T follicular helper cell (primary cell): ENCODE results near the gene HOXC5.
"Not testable (repeated sequence)": the region's sequence is repeated elsewhere in the genome, so short reads cannot be mapped to it uniquely, and the experiment has no call there.

Experiments used
- DNase-seq: peaks from one replicate; pipeline ENCODE4 v3.0.0-alpha.2; 2020; ENCODE audit warnings: low read depth

The HOXC5 gene

DNA sequence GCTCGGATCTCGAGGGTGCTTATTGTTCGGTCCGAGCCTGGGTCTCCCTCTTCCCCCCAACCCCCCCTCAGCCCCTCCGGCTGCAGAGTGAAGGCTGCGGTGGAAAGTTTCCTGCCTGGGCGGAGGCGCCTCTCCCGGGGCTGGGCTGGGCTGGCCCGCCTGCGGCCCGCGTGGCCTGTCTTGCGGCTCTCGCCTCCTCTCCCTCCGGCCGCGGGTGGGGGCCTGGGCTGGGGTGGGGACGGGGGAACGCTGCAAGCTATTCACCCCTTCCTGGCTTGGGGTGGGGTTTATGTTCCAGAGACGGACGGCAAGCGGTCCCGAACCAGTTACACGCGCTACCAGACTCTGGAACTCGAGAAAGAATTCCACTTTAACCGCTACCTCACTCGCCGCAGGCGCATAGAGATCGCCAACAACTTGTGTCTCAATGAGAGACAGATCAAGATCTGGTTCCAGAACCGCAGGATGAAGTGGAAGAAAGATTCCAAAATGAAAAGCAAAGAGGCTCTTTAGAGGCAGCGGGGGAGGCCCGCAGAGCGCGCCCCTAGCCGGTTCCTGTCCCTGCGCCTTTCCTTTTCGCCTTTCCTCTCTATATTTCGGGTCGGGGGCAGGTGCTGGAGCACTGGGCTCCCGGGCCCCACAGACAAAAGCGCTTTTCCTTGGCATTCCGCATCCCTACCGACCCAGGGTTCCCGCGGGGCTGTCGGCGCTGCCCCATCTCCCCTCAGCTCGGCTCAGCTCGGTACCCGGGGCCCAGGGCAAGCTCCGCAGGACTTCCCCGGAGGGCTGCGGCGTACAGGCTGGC is 1.3 kb downstream of the HOXC5 start:
- DNase-seq, result no peak

DNA sequence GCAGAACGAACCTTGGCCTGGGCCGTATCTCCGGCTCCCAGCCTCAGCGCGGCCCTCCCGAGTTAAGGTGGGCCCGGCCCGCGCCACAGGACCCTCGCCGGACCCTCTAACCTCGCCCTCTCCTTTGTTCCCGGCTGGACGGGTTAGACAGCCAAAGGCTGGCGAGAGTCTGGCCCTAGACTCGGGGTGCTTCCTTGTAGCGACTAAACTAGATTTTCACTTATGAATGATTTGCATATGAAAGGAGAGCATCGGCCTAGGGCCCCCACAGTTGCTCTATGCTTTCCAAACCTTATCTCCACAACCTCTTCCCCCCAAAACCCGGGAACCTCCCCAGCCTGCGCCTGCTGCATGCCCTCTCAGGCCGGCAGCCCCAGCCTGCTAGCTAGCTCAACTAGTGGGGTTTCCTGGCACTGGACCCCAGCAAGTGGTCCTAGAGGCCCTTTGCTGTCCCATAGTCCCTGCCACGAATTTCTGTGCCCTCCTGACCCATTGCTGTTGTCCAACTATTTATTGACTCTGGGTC is 2.0 kb downstream of the HOXC5 start:
- no peak for DNase-seq

- DNase-seq, result no peak
Measured at GRCh38 chr12:54035568-54036264, 2.9 kb downstream of the HOXC5 start.

- no peak for DNase-seq
Measured at GRCh38 chr12:54036620-54037359, 3.9 kb downstream of the HOXC5 start.

DNA sequence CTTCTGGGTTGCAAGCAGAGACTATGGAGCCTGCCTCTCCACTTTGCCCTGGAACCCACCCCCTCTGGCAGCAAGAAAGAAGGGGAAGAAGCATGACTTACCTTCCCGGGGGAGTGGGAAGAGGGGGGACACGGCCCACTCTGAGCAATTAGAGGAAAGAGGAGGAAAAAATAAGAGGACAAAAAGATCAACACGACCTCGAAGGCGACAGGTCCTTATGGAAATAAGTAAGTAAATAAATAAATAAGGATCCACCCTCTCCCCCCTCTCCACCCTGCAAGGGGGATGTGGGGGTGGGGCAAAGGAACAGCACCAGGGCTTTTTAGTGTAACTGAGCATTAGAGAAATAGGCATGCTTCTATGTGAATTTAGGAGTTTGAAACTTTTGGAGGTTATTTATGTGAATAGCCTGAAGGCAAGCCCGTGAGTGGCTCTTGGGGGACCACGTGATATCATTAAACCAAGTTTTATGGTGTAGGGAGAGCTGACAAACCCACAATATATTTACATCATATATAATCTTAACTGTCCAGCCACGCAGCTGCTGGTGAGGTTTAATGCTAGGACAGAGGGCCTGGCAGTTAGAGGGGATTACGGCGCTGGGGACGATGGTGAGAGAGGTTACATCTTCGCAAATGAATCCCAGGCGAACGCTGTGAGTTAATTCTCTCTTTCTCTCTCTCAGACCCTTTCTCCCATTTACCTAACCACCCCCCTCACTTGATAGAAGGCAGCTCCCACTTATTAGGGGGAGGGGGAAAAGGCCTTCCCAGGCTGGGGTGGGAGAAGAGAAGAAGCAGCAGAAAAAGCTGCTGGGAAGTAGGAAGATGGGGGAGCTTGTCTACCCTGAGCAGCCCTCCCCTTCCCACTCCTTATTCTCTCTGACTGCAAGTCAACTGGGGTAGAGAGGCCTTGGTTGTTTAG is 4.8 kb downstream of the HOXC5 start:
- DNase-seq, result no peak

DNA sequence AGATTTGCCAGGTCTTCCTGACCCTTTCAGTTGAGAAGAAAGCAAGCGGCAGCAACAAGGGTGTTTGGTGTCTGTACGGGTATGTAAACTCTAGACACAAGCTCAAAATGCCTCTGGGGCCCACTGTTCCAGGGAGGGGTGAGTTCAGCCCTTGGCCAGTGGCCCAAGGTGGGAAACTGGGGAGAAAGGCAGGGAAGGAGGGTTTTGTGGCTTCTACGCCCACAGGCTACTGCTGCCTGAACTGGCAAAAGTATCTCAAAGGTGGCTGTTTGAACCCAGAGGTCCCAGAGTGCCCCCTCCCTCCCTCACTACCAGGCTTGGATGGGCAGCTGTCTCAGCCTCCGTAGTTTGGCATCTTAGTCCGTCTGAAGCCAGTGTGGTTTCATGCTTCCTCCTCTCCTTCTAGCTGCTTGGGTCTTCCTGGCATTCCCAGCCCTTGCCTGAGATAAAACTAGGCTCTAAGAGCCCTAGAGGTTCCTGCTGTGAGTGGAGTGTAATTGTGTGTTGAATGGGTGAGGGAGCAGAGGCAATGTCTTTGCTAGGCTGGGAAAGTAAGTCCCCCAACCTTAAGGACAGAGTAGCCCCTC is 5.5 kb downstream of the HOXC5 start:
- no peak for DNase-seq

DNA sequence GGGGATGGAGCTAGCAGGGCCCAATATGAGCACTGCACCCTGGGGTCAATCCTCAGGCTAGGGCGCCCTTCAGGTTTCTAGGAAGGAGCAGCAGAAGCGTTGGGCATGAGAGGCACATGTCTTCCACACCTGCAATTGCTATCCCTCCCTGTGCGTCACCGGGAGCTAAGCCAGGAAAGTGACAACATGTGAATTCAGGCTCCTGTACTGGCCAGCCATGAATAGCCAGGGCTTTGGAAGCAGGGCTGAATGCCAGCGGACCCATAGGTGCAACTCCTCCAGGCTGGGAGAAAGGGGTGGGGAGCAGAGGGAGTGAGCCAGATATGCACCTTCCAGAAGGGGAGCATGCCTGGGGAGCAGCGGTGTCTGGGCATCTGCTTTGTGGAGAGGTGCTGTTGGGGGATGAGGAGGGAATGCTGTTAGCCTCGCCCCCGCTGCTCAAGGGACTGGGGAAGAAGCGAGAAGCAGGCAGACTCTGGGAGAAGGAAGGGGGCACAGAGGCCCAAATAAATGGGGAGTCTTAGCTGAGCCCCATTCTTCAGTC is 6.1 kb downstream of the HOXC5 start:
- no peak for DNase-seq

- DNase-seq, result no peak
Measured at GRCh38 chr12:54039417-54040147, 6.7 kb downstream of the HOXC5 start.

DNA sequence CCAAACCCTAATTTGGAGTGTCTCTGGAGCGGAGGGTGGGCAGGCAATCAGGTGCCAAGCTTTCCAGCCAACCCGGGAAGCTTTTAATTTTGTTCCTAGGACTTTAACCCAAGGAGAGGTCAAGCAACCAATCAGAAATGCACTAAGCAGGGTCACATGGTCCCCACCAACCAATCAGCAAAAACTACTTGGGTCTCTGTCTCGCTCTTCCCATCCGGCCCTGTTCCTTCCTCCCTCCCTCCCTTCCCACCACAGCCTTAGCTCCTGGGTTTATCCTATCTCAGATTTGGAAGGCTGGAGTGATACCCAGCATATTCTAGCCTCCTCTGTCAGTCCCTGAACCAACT is 7.3 kb downstream of the HOXC5 start:
- DNase-seq, result no peak

DNA sequence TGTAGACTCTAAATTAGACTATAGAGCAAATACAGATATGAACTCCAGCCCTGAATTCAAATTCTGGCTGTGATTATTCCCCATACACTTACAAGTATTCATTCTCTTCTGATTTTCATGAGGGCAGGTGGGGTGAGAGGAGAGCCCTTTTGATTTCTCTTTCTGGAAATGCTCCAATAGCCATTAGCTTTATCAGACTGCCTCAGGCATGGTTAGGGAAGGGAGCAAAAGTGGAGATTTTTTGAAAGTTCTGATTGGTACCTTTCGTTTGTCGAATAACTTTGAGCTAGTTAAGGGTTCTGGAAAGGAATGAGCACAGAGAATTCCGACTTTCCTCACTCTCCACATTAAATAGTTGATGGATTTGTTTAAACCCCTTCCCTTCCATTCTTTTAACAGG is 7.8 kb downstream of the HOXC5 start:
- no peak for DNase-seq

GRCh38 chr12:54041097-54041690 is 8.3 kb downstream of the HOXC5 start:
- no peak for DNase-seq

DNA sequence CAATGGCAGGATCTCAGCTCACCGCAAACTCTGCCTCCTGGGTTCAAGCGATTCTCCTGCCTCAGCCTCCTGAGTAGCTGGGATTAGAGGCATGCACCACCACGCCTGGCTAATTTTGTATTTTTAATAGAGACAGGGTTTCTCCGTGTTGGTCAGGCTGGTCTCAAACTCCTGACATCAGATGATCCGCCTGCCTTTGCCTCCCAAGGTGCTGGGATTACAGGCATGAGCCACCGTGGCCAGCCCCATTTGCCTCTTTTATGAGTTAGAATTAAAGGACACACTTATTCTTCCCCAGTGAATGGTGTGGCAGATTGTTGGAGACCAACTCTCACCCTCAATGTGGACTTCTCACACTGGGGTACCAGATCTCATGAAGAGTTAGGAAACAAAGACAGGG is 9.2 kb downstream of the HOXC5 start:
- not testable (repeated sequence) for DNase-seq

DNA sequence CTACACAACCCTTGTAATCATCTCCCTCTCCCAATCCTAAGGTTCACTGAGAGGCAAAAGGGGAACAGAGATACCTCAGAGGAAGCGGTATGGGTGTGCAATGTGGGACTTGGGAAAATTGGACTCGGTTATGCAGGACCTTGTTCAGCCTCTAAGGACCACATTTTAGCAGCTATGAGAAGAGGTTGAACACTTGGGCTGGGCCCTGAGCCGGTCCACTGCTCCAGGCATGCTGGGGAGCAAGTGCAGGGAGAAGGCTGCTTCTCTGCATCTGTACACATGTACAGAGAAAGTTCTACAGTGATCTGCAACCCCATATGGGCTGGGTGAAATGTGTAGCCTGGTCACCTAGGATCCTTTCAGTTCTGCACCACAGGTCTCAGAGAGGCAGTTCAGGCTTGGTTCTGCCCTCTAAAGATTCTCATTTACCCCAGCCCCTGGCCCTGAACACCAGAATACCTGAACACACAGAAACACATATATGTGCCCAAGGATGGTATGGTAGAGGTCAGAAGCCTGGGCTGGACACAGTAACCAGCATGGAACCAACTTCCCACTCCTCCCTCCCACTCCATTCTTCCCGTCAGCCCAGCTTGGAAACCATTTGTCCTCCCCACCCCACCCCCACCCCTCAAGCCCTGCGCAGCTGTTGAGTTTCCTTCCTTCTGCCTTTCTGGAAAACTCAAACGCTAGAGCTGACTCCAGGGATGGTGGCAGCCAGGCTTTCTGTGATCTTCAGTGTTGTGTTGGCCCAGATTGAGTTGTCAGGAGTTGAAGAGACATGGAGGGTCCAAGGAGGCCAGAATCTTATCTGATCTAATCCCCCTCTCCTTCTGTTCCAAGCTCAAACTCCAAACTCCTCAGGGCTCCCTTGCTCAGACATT is 10.4 kb downstream of the HOXC5 start:
- no peak for DNase-seq

DNA sequence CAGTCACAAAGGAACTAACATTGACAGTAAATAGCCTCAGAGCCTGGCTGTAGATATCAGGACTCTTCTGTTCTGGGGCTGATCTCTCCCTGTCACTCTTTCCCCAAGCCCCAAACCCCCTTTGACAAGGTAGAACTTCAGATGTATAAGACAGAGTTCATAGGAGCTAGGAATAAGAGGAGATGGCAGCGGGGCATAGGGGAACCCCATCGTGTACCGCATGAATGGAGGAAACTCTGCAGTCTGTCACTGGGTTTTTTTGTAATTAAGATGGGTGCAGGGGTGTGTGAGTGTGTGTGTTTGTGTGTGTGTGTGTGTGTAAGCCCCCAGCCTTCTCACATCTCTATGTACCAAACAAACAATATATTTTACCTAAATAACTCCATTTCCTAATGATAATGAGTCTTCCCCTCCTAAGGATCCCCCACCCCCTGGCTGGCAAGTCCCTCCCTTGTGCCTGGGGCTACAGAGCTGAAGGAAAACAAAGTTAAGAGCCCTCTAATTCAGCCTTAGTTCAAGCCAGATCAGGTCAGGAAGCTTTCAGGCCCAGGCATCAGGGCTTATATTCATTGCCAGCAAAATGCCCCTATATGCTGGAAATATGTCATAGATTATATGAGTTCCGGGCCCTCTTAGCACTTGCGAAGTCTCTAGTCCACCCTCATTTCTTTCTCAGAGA is 11.7 kb downstream of the HOXC5 start:
- DNase-seq, result no peak

GRCh38 chr12:54045401-54045800 is 12.6 kb downstream of the HOXC5 start:
- no peak for DNase-seq

DNA sequence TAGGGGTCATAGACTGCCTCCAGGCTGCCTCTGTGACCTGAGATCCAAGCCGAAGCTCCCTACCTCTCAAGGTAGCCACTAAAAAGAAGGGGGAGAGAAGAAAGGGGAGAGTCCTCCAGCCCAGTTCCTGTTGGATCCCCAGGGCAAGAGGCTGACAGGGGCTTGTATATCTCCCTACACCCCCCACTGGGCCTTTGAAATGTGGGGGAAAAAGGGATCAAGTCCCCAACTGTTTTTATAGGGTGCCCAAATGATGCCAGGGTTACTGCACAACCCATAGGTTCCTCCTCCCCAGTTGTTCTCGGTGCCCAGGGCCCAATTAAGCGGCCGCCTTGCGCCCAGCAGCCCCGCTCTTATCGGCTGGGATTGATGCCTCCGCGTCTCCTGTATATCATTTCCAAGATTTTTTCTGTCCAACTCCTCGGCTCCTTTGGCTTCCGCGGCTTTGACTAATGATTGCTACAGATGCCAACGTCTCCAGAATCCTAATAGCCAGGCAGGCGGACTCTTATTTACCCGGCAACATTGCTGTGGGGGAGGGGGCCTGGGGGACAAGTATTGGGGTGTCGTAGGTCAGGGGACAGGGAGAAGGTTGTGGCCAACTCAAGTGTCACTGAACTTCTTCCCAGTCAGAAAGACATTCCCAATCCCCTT is 13.1 kb downstream of the HOXC5 start:
- no peak for DNase-seq

- DNase-seq, result no peak
Measured at GRCh38 chr12:54046809-54047159, 13.9 kb downstream of the HOXC5 start.
